Naive thymus-derived CD4-positive, alpha-beta T cell (primary cell): ENCODE data around the gene APP. TPM values are rescaled to one million over a fixed set of nuclear protein-coding genes. Genes with fewer than 3 reads are reported as not detected.

Source experiments
- ATAC-seq: fragments of 150-1000 bp; cut with Tn5 transposase; 2 replicates; pipeline ENCODE4 v1.10.0; 2021; ENCODE audit warnings: mild to moderate bottlenecking, moderate library complexity
- CTCF ChIA-PET: fragments of 350-600 bp; sonication (Branson Sonifier 250); formaldehyde crosslinking; loops from one replicate; lab custom pipeline; 2021; ENCODE audit warnings: antibody characterized with exemption; lab: Charles Lee
- POLR2A ChIA-PET: fragments of 350-600 bp; sonication (Branson Sonifier 250); formaldehyde crosslinking; loops from one replicate; lab custom pipeline; 2021; ENCODE audit warnings: antibody characterized with exemption, inconsistent platforms; lab: Charles Lee
- DNase-seq, 9 donors: peaks; one replicate each; pipeline versions ENCODE4 v3.0.0 to v3.0.0-alpha.2; 2020 to 2022; ENCODE audit warnings: mixed read lengths in 1 of 9
- H3K27ac ChIP-seq: one replicate; pipeline ENCODE4 v1.7.0; 2013; ENCODE audit warnings: mild to moderate bottlenecking, low read depth, low read length, moderate library complexity
- H3K27me3 ChIP-seq, 2 donors: one replicate each; pipeline ENCODE4 v1.7.0; 2013; ENCODE audit warnings: low read length in 2 of 2, mild to moderate bottlenecking in 2 of 2, moderate library complexity in 2 of 2; ENCODE audit not compliant: control insufficient read depth in 2 of 2, insufficient read depth in 2 of 2
- H3K36me3 ChIP-seq, 3 experiments: 1 replicate in 2 of 3; 2 replicates in 1 of 3; pipeline ENCODE4 v1.7.0; 2013; ENCODE audit warnings: low read length in 3 of 3, mild to moderate bottlenecking in 3 of 3, moderate library complexity in 1 of 3; ENCODE audit not compliant: insufficient read depth in 3 of 3, control insufficient read depth in 2 of 3
- H3K4me1 ChIP-seq, 2 donors: one replicate each; pipeline ENCODE4 v1.7.0; 2013; ENCODE audit warnings: low read length in 2 of 2, mild to moderate bottlenecking in 2 of 2, moderate library complexity in 1 of 2; ENCODE audit not compliant: control insufficient read depth in 2 of 2, insufficient read depth in 2 of 2
- H3K4me3 ChIP-seq: 2 replicates; pipeline ENCODE4 v1.7.0; 2013; ENCODE audit warnings: mild to moderate bottlenecking, low read length
- H3K9me3 ChIP-seq, 3 experiments: 1 replicate in 2 of 3; 2 replicates in 1 of 3; pipeline ENCODE4 v1.7.0; 2013; ENCODE audit warnings: low read length in 3 of 3; ENCODE audit not compliant: control insufficient read depth in 2 of 3
- H3K27ac Mint-ChIP-seq, 9 donors: one replicate each; pipeline ENCODE4 v1.8.0; 2020 to 2022; ENCODE audit warnings: mixed read lengths in 9 of 9, mild to moderate bottlenecking in 8 of 9, moderate library complexity in 5 of 9, inconsistent platforms in 2 of 9
- H3K27me3 Mint-ChIP-seq, 5 donors: one replicate each; pipeline ENCODE4 v1.8.0; 2021 to 2022; ENCODE audit warnings: mixed read lengths in 5 of 5, mild to moderate bottlenecking in 1 of 5
- H3K36me3 Mint-ChIP-seq, 5 donors: one replicate each; pipeline ENCODE4 v1.8.0; 2020 to 2022; ENCODE audit warnings: mixed read lengths in 5 of 5, mild to moderate bottlenecking in 3 of 5, inconsistent platforms in 1 of 5
- H3K4me1 Mint-ChIP-seq, 7 donors: one replicate each; pipeline ENCODE4 v1.8.0; 2020 to 2022; ENCODE audit warnings: mixed read lengths in 7 of 7, mild to moderate bottlenecking in 3 of 7, inconsistent platforms in 1 of 7
- H3K4me3 Mint-ChIP-seq, 10 donors: one replicate each; pipeline ENCODE4 v1.8.0; 2020 to 2022; ENCODE audit warnings: mild to moderate bottlenecking in 10 of 10, mixed read lengths in 10 of 10, moderate library complexity in 6 of 10, inconsistent platforms in 2 of 10
- H3K9me3 Mint-ChIP-seq, 11 donors: one replicate each; pipeline ENCODE4 v1.8.0; 2020 to 2022; ENCODE audit warnings: mixed read lengths in 11 of 11, mild to moderate bottlenecking in 4 of 11, inconsistent platforms in 1 of 11, moderate library complexity in 1 of 11
- intact Hi-C, 2 donors: fragments of 100-400 bp; cut with micrococcal nuclease; formaldehyde crosslinking; loops; one replicate each; pipeline ENCODE4 v1.15.1; 2023
- polyA plus RNA-seq, 2 donors: library from polyadenylated mRNA; unstranded; fragments of 300-500 nt; fragmentation: Illumina TruSeq; gene quantifications; one replicate each; pipeline ENCODE4 v1.2.3, GENCODE V29; 2021
- total RNA-seq, 6 experiments: library from RNA in 5 of 6; stranded (reverse) in 5 of 6; gene quantifications; 1 replicate in 5 of 6; 2 replicates in 1 of 6; pipeline ENCODE4 v1.2.3 and lab custom pipeline; 2021 to 2026

Gene APP
- total and polyA plus RNA-seq, 7 experiments from 2014 or later: 19.8 to 68.0 (median 54.9) TPM

DNA sequence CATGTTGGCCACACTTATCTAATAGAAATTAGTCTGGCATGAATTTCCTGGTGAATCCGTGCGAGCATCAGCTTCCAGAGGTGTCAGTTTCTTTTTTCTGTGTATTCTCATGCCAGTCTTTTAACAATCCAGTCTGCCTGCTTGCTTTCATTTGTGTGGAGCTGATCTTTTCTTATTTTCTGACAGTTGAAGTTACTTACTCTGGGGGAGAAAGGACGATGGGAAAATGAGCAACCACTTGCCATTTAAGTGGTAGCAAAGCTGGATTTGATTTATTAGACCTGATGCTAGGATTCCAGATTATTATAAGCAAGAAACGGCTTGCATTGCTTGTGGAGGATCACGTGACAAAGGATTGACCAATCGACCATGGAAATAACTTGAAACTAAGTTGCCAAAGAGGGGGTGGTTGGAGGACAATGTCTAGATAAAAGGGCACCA is 24.3 kb upstream of the APP start:
- H3K27me3 Mint-ChIP-seq: peaks cover 0 to 3% (median 0%) of the 10 kb centered on the region in 5 donors
- H3K9me3 ChIP-seq: no peaks in the 10 kb centered on the region

GRCh38 chr21:26194326-26194725 is 23.8 kb upstream of the APP start:
- H3K9me3 Mint-ChIP-seq: no peaks in the 10 kb centered on the region
- CTCF ChIA-PET: no interaction called here

More for the DNA sequence above, 24.3 kb upstream of the APP start:
- Histone ChIP-seq H3K27me3 (no peaks in the 10 kb centered on the region), H3K36me3 (no peaks in the 10 kb centered on the region), H3K27ac (no peak overlapping the region), H3K4me3 (no peak overlapping the region), H3K4me1 (no peaks in the 10 kb centered on the region)
- no peak for ATAC-seq
- intact Hi-C loops: no loop called here
- H3K36me3 Mint-ChIP-seq: peaks cover 0 to 3% (median 0%) of the 10 kb centered on the region in 5 donors
- H3K9me3 Mint-ChIP-seq: no peaks in the 10 kb centered on the region
- H3K4me1 Mint-ChIP-seq: no peaks in the 10 kb centered on the region
- no peak for DNase-seq
- H3K27ac Mint-ChIP-seq: no peak overlapping the region
- ChIA-PET CTCF (no interaction called here), POLR2A (no interaction called here)
- no peak overlapping the region for H3K4me3 Mint-ChIP-seq

GRCh38 chr21:26191609-26192008 is 21.0 kb upstream of the APP start:
- Histone ChIP-seq H3K27ac (no peak overlapping the region), H3K27me3 (no peaks in the 10 kb centered on the region), H3K4me3 (no peak overlapping the region), H3K36me3 (no peaks in the 10 kb centered on the region), H3K9me3 (no peaks in the 10 kb centered on the region), H3K4me1 (no peaks in the 10 kb centered on the region)
- Mint-ChIP-seq H3K36me3 (peaks cover 0 to 3% (median 0%) of the 10 kb centered on the region in 5 donors), H3K27ac (no peak overlapping the region), H3K9me3 (no peaks in the 10 kb centered on the region), H3K4me1 (no peaks in the 10 kb centered on the region), H3K4me3 (no peak overlapping the region), H3K27me3 (peaks cover 0 to 3% (median 0%) of the 10 kb centered on the region in 5 donors)
- ChIA-PET POLR2A (no interaction called here), CTCF (no interaction called here)
- DNase-seq (no peak), ATAC-seq (no peak)
- intact Hi-C loops: no loop called here

More at GRCh38 chr21:26194326-26194725, 23.8 kb upstream of the APP start:
- Histone ChIP-seq H3K27ac (no peak overlapping the region), H3K4me1 (no peaks in the 10 kb centered on the region), H3K4me3 (no peak overlapping the region), H3K36me3 (no peaks in the 10 kb centered on the region), H3K9me3 (no peaks in the 10 kb centered on the region), H3K27me3 (no peaks in the 10 kb centered on the region)
- H3K4me3 Mint-ChIP-seq: no peak overlapping the region
- H3K27ac Mint-ChIP-seq: no peak overlapping the region
- peaks cover 0 to 3% (median 0%) of the 10 kb centered on the region in 5 donors for H3K36me3 Mint-ChIP-seq
- POLR2A ChIA-PET: no interaction called here
- no peaks in the 10 kb centered on the region for H3K4me1 Mint-ChIP-seq
- intact Hi-C loops: no loop called here
- ATAC-seq (no peak), DNase-seq (no peak)
- peaks cover 0 to 3% (median 0%) of the 10 kb centered on the region in 5 donors for H3K27me3 Mint-ChIP-seq

GRCh38 chr21:26188422-26188821 is 17.9 kb upstream of the APP start:
- no peak for ATAC-seq
- Mint-ChIP-seq H3K27me3 (peaks cover 0 to 3% (median 0%) of the 10 kb centered on the region in 5 donors), H3K4me1 (no peaks in the 10 kb centered on the region), H3K27ac (no peak overlapping the region), H3K9me3 (peaks cover 0 to 12% (median 3%) of the 10 kb centered on the region in 11 donors), H3K4me3 (no peak overlapping the region), H3K36me3 (peaks cover 0 to 11% (median 0%) of the 10 kb centered on the region in 5 donors)
- DNase-seq: no peak
- Histone ChIP-seq H3K36me3 (no peaks in the 10 kb centered on the region), H3K4me3 (no peak overlapping the region), H3K9me3 (no peaks in the 10 kb centered on the region), H3K27ac (no peak overlapping the region), H3K4me1 (no peaks in the 10 kb centered on the region), H3K27me3 (no peaks in the 10 kb centered on the region)
- CTCF ChIA-PET: no interaction called here
- intact Hi-C loops: no loop called here
- POLR2A ChIA-PET: no interaction called here

- no peaks in the 10 kb centered on the region for H3K4me1 ChIP-seq
- peaks cover 0 to 8% (median 0%) of the 10 kb centered on the region in 5 donors for H3K36me3 Mint-ChIP-seq
- H3K27me3 ChIP-seq: no peaks in the 10 kb centered on the region
- H3K4me3 ChIP-seq: no peak overlapping the region
- POLR2A ChIA-PET: no interaction called here
- H3K36me3 ChIP-seq: no peaks in the 10 kb centered on the region
- peaks cover 0 to 4% (median 0%) of the 10 kb centered on the region in 5 donors for H3K27me3 Mint-ChIP-seq
- CTCF ChIA-PET: no interaction called here
- H3K9me3 Mint-ChIP-seq: peaks cover 0 to 12% (median 3%) of the 10 kb centered on the region in 11 donors
- H3K9me3 ChIP-seq: no peaks in the 10 kb centered on the region
- no peak overlapping the region for H3K27ac ChIP-seq
- H3K4me3 Mint-ChIP-seq: no peak overlapping the region
- DNase-seq (no peak), ATAC-seq (no peak)
- no peaks in the 10 kb centered on the region for H3K4me1 Mint-ChIP-seq
- intact Hi-C loops: no loop called here
- H3K27ac Mint-ChIP-seq: no peak overlapping the region
Measured at GRCh38 chr21:26185446-26185845, 14.9 kb upstream of the APP start.

DNA sequence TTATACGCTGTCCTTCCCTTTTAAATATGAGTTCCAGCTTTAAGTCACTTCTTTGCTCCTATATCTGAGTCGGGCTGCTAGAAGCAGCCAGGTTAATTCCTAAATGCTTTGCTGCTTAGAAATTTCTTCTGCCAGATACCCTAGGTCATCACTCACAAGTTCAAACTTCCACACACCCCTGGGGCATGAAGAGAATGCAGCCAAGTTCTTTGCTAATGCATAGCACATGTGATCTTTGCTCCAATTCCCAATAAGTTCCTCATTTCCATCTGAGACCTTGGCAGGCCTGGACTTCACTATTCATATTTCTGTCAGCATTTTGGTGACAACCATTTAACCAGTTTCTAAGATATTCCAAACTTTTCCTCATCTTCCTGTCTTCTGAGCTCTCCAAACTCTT is 14.5 kb upstream of the APP start:
- no peak overlapping the region for H3K27ac ChIP-seq
- Mint-ChIP-seq H3K4me3 (no peak overlapping the region), H3K9me3 (peaks cover 0 to 12% (median 3%) of the 10 kb centered on the region in 11 donors), H3K27ac (no peak overlapping the region), H3K36me3 (peaks cover 0 to 8% (median 0%) of the 10 kb centered on the region in 5 donors), H3K4me1 (no peaks in the 10 kb centered on the region), H3K27me3 (peaks cover 0 to 4% (median 0%) of the 10 kb centered on the region in 5 donors)
- ATAC-seq: no peak
- H3K4me3 ChIP-seq: no peak overlapping the region
- H3K27me3 ChIP-seq: no peaks in the 10 kb centered on the region
- CTCF ChIA-PET: no interaction called here
- intact Hi-C loops: no loop called here
- DNase-seq: no peak
- H3K36me3 ChIP-seq: no peaks in the 10 kb centered on the region
- POLR2A ChIA-PET: no interaction called here
- no peaks in the 10 kb centered on the region for H3K9me3 ChIP-seq
- no peaks in the 10 kb centered on the region for H3K4me1 ChIP-seq

DNA sequence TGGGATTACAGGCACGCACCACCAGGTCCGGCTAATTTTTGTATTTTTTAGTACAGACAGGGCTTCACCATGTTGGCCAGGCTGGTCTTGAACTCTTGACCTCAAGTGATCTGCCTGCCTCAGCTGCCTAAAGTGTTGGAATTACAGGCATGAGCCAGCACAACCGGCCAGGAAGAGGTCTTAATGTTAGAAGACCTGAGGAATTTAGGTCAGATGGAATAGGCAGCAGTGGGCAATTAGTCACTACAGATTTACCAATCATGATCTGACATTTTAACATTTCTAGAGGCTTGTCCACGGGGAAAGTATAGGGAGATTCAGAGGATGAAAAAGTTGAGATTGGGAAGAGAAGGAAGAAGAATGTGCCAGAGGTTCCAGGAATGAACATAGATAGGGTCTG is 8.9 kb upstream of the APP start:
- Histone ChIP-seq H3K27me3 (no peaks in the 10 kb centered on the region), H3K27ac (no peak overlapping the region), H3K36me3 (no peaks in the 10 kb centered on the region), H3K9me3 (no peaks in the 10 kb centered on the region), H3K4me1 (no peaks in the 10 kb centered on the region), H3K4me3 (no peak overlapping the region)
- peaks cover 0 to 4% (median 0%) of the 10 kb centered on the region in 11 donors for H3K9me3 Mint-ChIP-seq
- peaks cover 0 to 2% (median 0%) of the 10 kb centered on the region in 7 donors for H3K4me1 Mint-ChIP-seq
- H3K36me3 Mint-ChIP-seq: peaks cover 0 to 4% (median 0%) of the 10 kb centered on the region in 5 donors
- intact Hi-C loops: loop anchor here in 1 of 2 donors (10.0 kb wide), 1 partner anchor 505 kb away; no protein-coding TSS in a partner anchor
- peaks cover 0 to 9% (median 6%) of the 10 kb centered on the region in 5 donors for H3K27me3 Mint-ChIP-seq
- H3K4me3 Mint-ChIP-seq: no peak overlapping the region
- no peak overlapping the region for H3K27ac Mint-ChIP-seq
- ChIA-PET CTCF (no interaction called here), POLR2A (interaction anchor here (0.6 to 0.7 kb wide), 2 partner anchors 450 to 629 kb away, joined by 3 to 4 read pairs; no protein-coding TSS in a partner anchor)
- ATAC-seq (no peak), DNase-seq (no peak)
